ENCODE measurements around the gene PSMD13.

DNA sequence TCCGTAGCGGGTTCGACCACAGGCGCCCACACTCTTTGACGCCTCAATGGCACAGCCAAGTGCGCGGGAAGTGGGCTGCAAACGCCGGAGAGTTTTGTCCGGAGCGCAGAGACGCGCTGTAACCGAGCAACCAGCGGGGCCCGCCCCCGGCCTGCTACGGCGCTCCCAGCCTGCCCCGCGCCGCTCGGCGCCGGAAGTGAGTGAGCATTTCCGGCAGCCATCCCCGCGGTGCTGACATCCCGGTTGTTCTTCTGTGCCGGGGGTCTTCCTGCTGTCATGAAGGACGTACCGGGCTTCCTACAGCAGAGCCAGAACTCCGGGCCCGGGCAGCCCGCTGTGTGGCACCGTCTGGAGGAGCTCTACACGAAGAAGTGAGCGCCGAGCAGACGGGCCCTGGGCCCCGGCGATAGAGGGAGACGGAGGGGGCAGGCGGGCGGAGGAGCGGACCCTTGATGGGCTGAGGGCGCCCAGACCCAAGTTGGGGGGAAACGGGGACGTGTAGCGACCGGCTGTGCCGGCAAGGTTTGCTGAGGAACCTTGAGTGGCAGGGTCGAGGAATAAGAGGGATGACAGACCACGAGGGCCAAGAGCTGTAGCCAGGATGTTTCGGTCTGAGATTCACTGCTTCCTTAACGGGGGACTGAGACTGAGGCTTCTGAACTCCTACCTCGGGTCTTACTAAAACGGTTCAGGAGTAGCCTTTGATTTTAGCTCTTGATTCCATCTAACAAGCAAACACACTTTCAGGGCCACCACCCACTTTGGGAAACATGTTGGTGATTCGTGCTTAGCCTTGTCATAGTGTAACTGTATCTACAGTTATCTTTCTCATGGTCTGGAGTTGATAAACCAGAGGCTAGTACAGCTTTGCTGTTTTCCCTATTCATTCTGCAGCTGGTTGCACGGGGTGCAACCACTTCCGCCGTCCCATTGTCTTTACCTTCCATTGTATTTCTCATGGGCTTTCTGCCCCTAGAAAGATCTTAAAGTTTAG, at the start of gene PSMD13:
- TF ChIP-seq, protein P1, sequence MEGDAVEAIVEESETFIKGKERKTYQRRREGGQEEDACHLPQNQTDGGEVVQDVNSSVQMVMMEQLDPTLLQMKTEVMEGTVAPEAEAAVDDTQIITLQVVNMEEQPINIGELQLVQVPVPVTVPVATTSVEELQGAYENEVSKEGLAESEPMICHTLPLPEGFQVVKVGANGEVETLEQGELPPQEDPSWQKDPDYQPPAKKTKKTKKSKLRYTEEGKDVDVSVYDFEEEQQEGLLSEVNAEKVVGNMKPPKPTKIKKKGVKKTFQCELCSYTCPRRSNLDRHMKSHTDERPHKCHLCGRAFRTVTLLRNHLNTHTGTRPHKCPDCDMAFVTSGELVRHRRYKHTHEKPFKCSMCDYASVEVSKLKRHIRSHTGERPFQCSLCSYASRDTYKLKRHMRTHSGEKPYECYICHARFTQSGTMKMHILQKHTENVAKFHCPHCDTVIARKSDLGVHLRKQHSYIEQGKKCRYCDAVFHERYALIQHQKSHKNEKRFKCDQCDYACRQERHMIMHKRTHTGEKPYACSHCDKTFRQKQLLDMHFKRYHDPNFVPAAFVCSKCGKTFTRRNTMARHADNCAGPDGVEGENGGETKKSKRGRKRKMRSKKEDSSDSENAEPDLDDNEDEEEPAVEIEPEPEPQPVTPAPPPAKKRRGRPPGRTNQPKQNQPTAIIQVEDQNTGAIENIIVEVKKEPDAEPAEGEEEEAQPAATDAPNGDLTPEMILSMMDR (IDR thresholded peaks at IDR 0.05; ENCODE audit: insufficient read depth, low read length, poor library complexity, severe bottlenecking): no peak
- TF ChIP-seq EZH2phosphoT487 (conservative IDR thresholded peaks at IDR 0.05; ENCODE audit: low read length): no peak
